Measurements from ENCODE around the gene CCL5.

Gene CCL5

DNA sequence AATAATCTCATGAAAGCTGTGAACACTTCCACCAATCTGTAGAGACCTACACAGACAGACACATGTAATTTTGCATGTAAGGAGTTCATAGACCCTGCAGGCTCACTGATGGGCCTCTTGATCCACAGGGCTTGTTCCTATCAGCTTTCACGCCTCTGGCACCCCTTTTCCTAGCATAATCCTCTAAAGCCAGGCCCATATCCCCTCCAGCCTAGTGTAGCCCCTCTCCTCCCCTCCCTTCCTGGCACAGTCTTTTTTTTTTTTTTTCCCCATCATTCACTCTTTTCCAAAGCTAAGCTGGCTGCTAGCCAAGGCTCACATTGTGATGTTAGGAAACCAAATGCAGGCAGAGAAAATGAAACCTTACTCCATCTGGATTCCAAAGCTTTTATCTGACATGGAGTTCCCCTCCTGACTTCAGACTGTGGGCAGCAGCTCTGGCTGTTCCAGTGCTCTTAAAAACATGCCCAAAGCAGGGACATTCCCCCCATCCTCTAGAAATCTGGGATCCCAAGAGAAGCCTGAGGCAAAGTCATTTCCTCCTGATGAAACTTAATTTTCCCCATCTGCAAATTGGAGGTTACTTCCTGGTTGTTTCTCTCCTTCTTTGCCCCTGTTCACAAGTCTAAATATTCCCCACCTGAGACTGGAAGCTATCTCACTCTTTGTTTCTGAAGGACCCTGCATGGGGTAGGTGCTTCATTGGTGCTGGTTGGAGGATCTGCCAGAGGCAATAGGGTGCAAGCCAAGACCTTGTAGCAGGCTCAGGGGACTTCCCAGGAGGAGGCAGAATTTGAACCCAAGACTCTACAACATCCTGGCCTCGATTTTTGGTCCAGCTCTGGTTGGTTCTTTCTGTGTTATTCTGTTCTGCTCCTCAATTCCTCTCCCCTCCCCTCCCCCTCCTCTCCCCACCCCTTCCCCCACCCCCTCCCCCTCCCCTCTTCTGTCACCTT is 9.9 kb upstream of the CCL5 start:
- TF ChIP-seq, protein P1, sequence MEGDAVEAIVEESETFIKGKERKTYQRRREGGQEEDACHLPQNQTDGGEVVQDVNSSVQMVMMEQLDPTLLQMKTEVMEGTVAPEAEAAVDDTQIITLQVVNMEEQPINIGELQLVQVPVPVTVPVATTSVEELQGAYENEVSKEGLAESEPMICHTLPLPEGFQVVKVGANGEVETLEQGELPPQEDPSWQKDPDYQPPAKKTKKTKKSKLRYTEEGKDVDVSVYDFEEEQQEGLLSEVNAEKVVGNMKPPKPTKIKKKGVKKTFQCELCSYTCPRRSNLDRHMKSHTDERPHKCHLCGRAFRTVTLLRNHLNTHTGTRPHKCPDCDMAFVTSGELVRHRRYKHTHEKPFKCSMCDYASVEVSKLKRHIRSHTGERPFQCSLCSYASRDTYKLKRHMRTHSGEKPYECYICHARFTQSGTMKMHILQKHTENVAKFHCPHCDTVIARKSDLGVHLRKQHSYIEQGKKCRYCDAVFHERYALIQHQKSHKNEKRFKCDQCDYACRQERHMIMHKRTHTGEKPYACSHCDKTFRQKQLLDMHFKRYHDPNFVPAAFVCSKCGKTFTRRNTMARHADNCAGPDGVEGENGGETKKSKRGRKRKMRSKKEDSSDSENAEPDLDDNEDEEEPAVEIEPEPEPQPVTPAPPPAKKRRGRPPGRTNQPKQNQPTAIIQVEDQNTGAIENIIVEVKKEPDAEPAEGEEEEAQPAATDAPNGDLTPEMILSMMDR (IDR thresholded peaks at IDR 0.05) = no peak

DNA sequence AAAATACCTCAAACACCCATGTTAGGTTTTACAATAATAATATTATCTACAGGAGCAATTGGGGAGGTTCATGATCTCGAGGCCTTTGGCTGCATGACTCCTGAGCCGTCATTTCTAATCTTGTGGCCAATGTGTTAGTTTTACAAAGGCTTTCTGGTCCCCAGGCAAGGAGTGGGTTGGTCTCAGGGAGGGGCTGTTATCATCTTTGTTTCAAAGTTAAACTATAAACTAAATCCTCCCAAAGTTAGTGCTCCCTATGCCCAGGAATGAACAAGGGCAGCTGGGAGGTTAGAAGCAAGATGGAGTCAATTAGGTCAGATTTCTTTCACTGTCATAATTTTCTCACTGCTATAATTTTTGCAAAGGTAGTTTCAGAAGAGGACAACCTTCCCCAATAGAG is 9.1 kb upstream of the CCL5 start:
- TF ChIP-seq, protein P1 (IDR thresholded peaks at IDR 0.05) = no peak

DNA sequence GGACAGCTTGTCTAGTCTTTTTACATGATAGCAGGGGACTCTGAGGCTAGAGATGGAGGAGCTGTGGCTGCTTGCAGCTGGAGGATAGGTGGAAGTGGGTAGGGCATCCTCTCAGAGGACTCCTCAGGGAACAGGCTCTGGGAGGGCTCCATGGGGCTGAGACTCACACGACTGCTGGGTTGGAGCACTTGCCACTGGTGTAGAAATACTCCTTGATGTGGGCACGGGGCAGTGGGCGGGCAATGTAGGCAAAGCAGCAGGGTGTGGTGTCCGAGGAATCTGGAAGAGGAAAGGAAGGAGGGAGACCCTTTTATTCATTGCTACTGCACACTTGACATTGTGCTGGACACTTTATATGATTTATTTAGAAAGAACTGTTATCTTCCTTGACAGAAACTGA is 1.8 kb downstream of the CCL5 start:
- TF ChIP-seq, protein P1 (IDR thresholded peaks at IDR 0.05) = no peak

DNA sequence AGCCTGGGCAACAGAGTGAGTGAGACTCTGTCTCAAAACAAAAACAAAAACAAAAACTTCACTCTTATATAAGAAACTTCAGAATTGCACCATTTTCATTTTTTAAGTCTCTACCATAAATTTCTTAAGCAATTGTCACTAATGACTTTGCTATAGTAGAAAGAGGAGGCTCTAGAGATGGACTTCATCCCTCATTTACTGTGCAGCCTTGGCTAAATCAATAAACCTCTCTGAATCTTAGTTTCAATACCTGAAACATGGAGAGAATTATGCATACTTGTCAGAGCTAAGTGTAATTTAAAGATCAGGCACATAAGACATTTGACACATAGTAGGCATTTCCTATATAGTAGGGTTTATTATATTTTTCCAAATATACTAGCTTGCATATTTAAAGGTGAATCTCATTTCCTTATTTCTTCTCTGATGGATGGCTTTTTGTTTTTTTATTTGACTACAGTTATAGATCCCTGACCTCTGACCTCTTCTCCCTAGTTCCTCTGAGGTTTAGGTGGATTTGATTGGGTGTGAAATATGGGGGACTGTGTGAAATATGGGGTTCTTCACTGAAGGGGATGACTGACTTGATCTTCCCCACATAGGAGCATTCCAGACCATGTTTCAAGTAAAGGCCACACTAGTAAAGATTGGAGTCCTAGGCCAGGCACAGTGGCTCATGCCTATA is 2.7 kb downstream of the CCL5 start:
- TF ChIP-seq, protein P1 (IDR thresholded peaks at IDR 0.05) = no peak

DNA sequence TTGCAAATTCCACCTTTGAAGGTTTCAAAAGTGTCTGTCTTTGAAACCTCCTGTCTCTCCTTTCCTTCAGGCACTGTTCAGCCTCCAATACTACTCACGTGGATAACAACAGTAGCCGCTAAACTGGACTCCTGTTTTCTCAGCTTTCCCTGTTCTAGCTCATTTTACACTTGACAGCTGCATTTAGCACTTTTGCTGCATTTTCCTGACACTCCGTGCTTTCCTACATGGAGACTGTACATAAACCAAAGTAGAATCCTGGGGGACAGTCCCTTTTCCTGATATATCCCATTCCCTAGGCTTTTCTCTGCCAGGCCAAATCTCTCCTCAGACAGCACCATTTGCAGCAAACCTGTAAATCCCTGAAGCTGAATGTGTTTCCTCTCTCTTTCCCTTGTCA is 3.6 kb downstream of the CCL5 start:
- TF ChIP-seq, protein P1 (IDR thresholded peaks at IDR 0.05) = no peak

DNA sequence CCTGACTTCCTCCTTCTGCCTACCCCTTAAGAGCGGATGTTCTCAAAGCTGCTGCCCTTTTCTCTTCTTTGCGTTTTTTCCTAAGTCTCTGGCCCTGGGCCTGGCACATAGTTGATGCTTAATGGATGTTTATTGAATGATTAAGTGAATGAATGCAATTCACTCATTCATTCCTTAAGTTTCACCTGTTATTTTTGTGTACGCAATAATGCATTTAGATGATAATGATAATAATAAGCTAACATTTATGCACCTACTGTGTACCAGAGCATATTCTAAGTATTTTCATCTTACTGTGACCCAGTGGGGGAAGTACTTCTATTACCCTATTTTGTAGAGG is 4.4 kb downstream of the CCL5 start:
- TF ChIP-seq, protein P1 (IDR thresholded peaks at IDR 0.05) = no peak

DNA sequence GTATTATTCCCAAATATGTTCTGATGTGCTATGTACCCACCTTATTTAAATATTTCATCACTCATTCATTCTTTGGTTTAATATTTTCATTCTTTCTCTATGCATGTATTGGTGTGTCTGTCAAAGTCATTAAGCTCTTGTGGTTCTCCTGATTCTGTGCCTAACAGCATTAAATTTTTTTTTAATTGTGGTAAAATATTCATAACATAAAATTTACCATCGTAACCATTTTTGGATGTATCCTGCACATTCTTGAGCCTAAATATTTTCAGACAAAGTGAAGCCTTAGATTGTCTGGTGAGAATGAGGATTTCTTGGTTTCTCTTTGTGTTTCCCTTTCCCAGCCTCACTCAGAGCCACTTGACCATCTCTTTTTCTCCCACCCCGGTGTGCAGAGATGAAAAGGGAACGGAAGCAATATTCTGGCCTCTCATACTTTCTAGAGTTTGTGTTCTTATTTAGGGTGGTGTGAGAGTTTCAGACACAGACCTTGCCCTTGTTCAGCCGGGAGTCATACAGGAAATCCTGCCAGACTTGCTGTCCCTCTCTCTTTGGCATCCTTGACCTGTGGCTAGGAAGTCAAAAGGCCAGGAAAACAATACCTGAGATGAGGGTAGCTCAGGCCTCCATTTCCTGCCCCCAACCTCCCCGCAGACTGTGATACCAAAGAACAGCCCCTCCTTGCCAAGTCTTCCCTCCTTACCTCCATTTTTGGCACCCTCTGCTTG is 4.9 kb downstream of the CCL5 start:
- TF ChIP-seq, protein P1 (IDR thresholded peaks at IDR 0.05) = no peak
